Measurements from ENCODE around the gene DTYMK. TPM values are rescaled to one million over a fixed set of nuclear protein-coding genes. Genes with fewer than 3 reads are reported as not detected.

DTYMK gene
- total and polyA plus RNA-seq, 3 donors from 2014 or later = 16.4 to 30.0 (median 27.4) TPM

DNA sequence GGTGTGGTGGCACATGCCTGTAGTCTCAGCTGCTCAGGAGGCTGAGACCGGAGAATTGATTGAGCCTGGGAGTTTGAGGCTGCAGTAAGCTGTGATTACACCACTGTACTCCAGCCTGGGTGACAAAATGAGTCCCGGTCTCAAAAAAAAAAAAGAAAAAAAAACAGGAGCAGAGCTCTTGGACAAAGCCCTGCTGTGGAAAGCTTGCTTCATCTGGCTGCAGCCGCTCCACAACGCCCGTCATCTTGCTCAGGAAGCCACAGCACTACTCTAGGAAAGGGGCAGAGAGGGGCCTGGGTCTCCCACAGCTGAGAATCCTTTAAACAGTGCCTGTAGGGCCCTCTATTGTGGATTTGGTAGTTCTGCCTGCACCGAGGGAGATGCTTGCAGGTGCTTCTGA lies 38.2 kb downstream of the DTYMK start:
- WGBS, 2 donors = 88 to 90% methylated on average over 6 of the region's 6 CpGs
- peaks cover 9% of the 10 kb centered on the region for H3K4me1 ChIP-seq
- H3K4me3 ChIP-seq = no peak overlapping the region
- H3K36me3 ChIP-seq (ENCODE audit: low read depth, missing control alignments) = no peaks in the 10 kb centered on the region
- no peak for TF ChIP-seq POLR2A (IDR thresholded peaks at IDR 0.05)
- TF ChIP-seq CTCF (IDR thresholded peaks at IDR 0.05) = no peak
- H3K27me3 ChIP-seq = no peaks in the 10 kb centered on the region
- no peak overlapping the region for H3K27ac ChIP-seq
- intact Hi-C loops (cut with DNase I; ENCODE audit: low total_unique reads) = no loop called here
- H3K9me3 ChIP-seq = no peaks in the 10 kb centered on the region
- no peak for DNase-seq

- Histone ChIP-seq H3K36me3 (ENCODE audit: low read depth, missing control alignments) (no peaks in the 10 kb centered on the region), H3K9me3 (no peaks in the 10 kb centered on the region), H3K4me1 (peaks cover 9% of the 10 kb centered on the region), H3K4me3 (no peak overlapping the region), H3K27ac (no peak overlapping the region), H3K27me3 (no peaks in the 10 kb centered on the region)
- intact Hi-C loops (cut with DNase I; ENCODE audit: low total_unique reads) = no loop called here
- WGBS, 2 donors = 91 to 92% methylated on average over 14 of the region's 14 CpGs
- DNase-seq = no peak
- no peak for TF ChIP-seq POLR2A (IDR thresholded peaks at IDR 0.05)
- TF ChIP-seq CTCF (IDR thresholded peaks at IDR 0.05) = no peak
Measured at GRCh38 chr2:241645915-241646645, 40.5 kb downstream of the DTYMK start.

- no peaks in the 10 kb centered on the region for H3K27me3 ChIP-seq
- TF ChIP-seq CTCF (IDR thresholded peaks at IDR 0.05) (no peak), POLR2A (IDR thresholded peaks at IDR 0.05) (no peak)
- 89 to 90% methylated on average over 23 to 26 of the region's 26 CpGs for WGBS, 2 donors
- DNase-seq = no peak
- intact Hi-C loops (cut with DNase I; ENCODE audit: low total_unique reads) = no loop called here
- H3K9me3 ChIP-seq = no peaks in the 10 kb centered on the region
- H3K4me3 ChIP-seq = no peak overlapping the region
- H3K36me3 ChIP-seq (ENCODE audit: low read depth, missing control alignments) = no peaks in the 10 kb centered on the region
- H3K4me1 ChIP-seq = peaks cover 9% of the 10 kb centered on the region
- no peak overlapping the region for H3K27ac ChIP-seq
Measured at GRCh38 chr2:241645056-241645914, 41.3 kb downstream of the DTYMK start.

DNA sequence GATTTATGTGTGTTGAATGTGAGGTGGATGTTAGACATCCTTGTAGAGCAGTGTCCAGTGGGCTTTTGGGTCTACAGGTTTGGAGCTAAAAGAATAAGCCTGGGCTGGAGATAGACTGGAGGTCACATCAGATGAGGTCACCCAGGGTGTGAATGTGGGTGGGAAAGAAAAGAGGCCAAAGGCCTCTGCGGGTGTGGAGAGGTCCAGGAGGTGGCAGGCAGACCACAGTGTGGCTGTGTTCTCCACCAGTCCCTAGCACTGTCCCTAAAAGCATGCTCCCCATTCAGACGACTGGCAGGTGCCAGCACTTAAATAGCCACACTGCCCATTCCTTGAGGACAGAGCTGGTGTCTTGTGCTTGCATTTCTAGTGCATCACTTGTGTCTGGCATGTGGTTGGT lies 45.0 kb downstream of the DTYMK start:
- no peak overlapping the region for H3K27ac ChIP-seq
- TF ChIP-seq CTCF (IDR thresholded peaks at IDR 0.05) = no peak
- TF ChIP-seq POLR2A (IDR thresholded peaks at IDR 0.05) = no peak
- WGBS, 2 donors = 46 to 64% methylated on average over 2 of the region's 2 CpGs

More for the DNA sequence above, 45.0 kb downstream of the DTYMK start:
- no peaks in the 10 kb centered on the region for H3K36me3 ChIP-seq (ENCODE audit: low read depth, missing control alignments)
- peaks cover 6% of the 10 kb centered on the region for H3K4me1 ChIP-seq
- no peak for DNase-seq
- no peaks in the 10 kb centered on the region for H3K27me3 ChIP-seq
- H3K4me3 ChIP-seq = no peak overlapping the region
- H3K9me3 ChIP-seq = no peaks in the 10 kb centered on the region
- intact Hi-C loops (cut with DNase I; ENCODE audit: low total_unique reads) = no loop called here

All from testis (tissue), 3 donors.